Fibroblast of peridontal ligament (primary cell): ENCODE measurements around the gene PARK7.
"Not testable (repeated sequence)": the region's sequence is repeated elsewhere in the genome, so short reads cannot be mapped to it uniquely, and the experiment has no call there.

Experiments
- DNase-seq: peaks from one replicate; pipeline ENCODE4 v3.0.0-alpha.2; 2010; ENCODE audit errors: extremely low read depth

PARK7 gene

GRCh38 chr1:7943251-7943650, 18.3 kb upstream of the PARK7 start:
- no peak for DNase-seq

- DNase-seq = peak; percentile 72
Observed at GRCh38 chr1:7948960-7949359, 12.6 kb upstream of the PARK7 start.

GRCh38 chr1:7952791-7953190, 8.7 kb upstream of the PARK7 start:
- not testable (repeated sequence) for DNase-seq

- DNase-seq = peak; percentile 81
Observed at GRCh38 chr1:7953850-7954609, 7.5 kb upstream of the PARK7 start.

- DNase-seq = no peak
Observed at GRCh38 chr1:7954683-7955082, 6.8 kb upstream of the PARK7 start.

GRCh38 chr1:7956218-7957032, 5.1 kb upstream of the PARK7 start:
- peak; percentile 61 for DNase-seq

GRCh38 chr1:7960165-7960564, 1.3 kb upstream of the PARK7 start:
- DNase-seq = no peak

- DNase-seq = no peak
Observed at GRCh38 chr1:7960867-7961215, 670 bp upstream of the PARK7 start.

- peak; percentile 47 for DNase-seq
Observed at GRCh38 chr1:7962014-7962335, 464 bp downstream of the PARK7 start.

GRCh38 chr1:7962636-7963377, 1.3 kb downstream of the PARK7 start:
- DNase-seq = no peak

- DNase-seq = not testable (repeated sequence)
Observed at GRCh38 chr1:7963378-7963730, 1.8 kb downstream of the PARK7 start.

GRCh38 chr1:7963841-7964240, 2.3 kb downstream of the PARK7 start:
- DNase-seq = not testable (repeated sequence)

GRCh38 chr1:7964476-7964875, 3.0 kb downstream of the PARK7 start:
- no peak for DNase-seq

GRCh38 chr1:7967196-7967595, 5.7 kb downstream of the PARK7 start:
- DNase-seq = no peak

- no peak for DNase-seq
Observed at GRCh38 chr1:7967651-7968050, 6.1 kb downstream of the PARK7 start.

- no peak for DNase-seq
Observed at GRCh38 chr1:7970246-7970645, 8.7 kb downstream of the PARK7 start.

- DNase-seq = no peak
Observed at GRCh38 chr1:7971024-7971423, 9.5 kb downstream of the PARK7 start.

GRCh38 chr1:7972285-7972684, 10.8 kb downstream of the PARK7 start:
- no peak for DNase-seq

- no peak for DNase-seq
Observed at GRCh38 chr1:7973086-7973485, 11.6 kb downstream of the PARK7 start.

- DNase-seq = peak; percentile 74
Observed at GRCh38 chr1:7975212-7975865, 13.8 kb downstream of the PARK7 start.

- DNase-seq = no peak
Observed at GRCh38 chr1:7980984-7981383, 19.5 kb downstream of the PARK7 start.

- no peak for DNase-seq
Observed at GRCh38 chr1:7983086-7983778, 21.7 kb downstream of the PARK7 start.
